Right ventricle myocardium superior (tissue), 1 donor: ENCODE measurements around the gene AIG1. TPM values are rescaled to one million over a fixed set of nuclear protein-coding genes. Genes with fewer than 3 reads are reported as not detected.

Experiments used
- ATAC-seq: fragments of 200-7000 bp; cut with Tn5 transposase; one replicate; pipeline ENCODE4 v1.9.1; 2020; ENCODE audit warnings: mild to moderate bottlenecking; ENCODE audit not compliant: poor library complexity
- DNase-seq: peaks from one replicate; pipeline ENCODE4 v3.0.0-alpha.2; 2020
- intact Hi-C: fragments of 100-400 bp; cut with DNase I; formaldehyde crosslinking; loops from one replicate; pipeline ENCODE4 v1.11.2; 2022
- total RNA-seq: library from RNA; stranded (reverse); fragmentation: NEBNext Ultra II Directional; extraction: Animal tissue kit (Norgen Biotek cat#: 25700); gene quantifications from one replicate; pipeline ENCODE4 v1.2.1, GENCODE V29; 2021
- donor health status: DM: no; HTN: yes; CAD: no; lungs with severe emphysema.

The AIG1 gene
- total RNA-seq, 1 donor from 2014 or later = 71.7 TPM

DNA sequence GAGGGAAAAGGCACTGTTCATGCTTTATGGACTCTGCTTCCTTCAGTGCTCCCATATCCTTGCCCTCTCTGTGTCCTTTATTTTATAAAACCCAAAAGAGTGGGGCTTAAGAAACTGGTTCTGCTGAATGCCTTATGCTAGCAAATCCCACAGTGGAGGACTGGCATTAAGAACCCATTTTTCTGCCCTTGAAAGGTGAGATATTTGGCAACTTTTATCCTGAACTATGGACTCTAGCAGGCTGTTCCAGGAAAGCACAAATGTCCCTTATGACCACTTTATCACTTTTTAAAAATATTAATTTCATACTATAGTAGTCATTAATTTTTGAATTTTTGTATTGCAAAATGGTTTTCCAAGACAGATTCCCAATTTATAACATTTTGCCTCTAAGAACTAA lies 296.5 kb downstream of the AIG1 start:
- intact Hi-C loops = no loop called here
- ATAC-seq = no peak
- DNase-seq = no peak

DNA sequence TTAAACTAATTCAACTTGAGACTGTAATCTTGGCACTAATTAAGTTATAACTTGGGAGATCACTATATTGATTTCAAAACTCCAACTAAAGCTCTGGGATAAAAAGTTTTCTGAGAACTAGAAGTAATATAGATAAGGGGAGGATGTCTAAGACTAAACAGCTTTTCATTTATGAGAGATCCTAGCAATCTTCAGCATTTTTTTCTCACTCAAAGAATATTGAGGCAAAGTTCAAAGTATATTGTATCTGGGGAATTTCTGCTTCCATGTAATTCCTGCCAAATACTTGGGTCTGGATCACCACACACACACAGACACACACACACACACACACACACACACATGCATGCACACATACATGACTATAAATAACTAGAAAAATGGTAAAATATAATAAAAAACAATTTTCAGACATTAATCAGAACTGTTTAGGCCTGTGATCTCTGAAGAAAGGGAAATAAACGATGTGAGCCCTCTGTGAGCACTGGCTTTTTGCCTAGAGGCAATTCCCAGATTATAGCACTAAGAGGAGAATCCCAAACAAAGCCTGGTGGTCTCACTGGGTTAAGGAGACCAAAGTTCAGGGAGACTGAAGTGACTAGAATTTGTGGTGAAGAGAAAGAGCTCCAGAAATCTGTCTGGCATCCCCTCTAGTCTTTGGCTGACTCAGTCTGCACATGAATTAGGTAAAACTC lies 297.0 kb downstream of the AIG1 start:
- ATAC-seq = no peak
- no peak for DNase-seq
- intact Hi-C loops = no loop called here

DNA sequence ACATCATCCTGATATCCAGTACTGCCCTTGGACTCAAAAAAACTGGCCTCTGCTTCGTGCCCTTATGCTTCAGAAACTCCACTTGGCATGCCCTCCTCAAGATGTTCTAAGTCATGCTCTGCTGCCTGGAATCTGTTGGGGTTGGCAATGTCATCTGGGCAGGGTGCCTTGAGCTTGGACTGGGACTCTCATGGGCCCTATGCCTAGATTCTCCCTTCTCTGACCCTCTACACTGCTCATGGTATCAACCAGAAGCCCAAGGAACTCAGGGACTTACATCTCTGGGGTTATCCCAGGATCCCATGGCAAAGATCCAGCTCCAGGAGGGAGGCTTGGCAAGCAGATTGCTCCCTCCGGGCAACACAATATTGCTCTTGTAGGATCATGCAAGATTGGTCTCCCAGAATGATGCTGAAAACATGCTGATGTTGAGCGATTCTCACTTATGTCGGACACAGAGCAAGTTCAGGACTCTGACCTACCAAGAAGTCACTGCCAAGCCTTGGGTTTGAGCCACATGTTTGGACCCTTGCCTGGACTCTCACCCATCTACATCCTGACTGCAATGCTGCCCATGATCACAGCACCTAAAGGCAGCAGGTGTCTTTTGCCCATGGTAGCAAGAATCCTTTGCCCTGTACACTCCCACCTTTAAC lies 301.0 kb downstream of the AIG1 start:
- DNase-seq = no peak

DNA sequence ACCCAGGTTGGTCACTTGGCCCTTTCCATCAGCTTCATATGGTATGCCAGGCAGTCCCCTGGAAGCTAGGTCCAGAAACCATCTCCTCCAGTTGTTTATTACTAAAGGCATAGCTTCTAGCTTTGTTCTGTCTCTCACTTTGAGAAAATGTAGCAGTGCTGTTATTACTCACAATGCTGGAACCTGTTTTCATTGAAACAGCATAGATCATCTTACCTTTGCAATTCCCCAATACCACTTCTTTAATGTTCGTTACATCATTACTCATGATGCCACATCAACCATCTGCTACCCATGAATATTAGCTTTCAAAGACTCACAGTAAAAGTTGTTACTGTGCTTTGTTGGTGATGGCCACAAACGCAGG lies 301.5 kb downstream of the AIG1 start:
- intact Hi-C loops = no loop called here
- ATAC-seq (no peak), DNase-seq (no peak)

More for the DNA sequence above, 301.0 kb downstream of the AIG1 start:
- intact Hi-C loops = no loop called here
- ATAC-seq = peak; percentile 58

DNA sequence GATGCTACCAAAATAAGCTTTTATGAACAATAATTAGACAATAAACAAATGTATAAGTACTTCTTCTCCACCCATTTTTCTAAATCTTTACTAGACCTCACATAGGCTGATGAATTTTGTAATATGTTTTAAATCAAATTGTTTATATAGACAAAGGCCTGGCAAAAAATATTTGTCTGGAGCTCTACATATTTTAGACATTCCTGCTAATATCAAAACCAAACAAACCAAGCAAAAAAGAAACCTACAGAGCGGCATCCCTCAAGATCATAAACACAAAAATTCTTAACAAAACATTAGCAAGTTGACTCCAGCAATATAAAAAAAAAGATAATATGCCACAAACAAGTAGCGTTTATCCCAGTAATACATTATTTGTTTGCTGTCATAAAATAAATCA lies 302.6 kb downstream of the AIG1 start:
- ATAC-seq = no peak
- intact Hi-C loops = no loop called here
- DNase-seq = no peak

DNA sequence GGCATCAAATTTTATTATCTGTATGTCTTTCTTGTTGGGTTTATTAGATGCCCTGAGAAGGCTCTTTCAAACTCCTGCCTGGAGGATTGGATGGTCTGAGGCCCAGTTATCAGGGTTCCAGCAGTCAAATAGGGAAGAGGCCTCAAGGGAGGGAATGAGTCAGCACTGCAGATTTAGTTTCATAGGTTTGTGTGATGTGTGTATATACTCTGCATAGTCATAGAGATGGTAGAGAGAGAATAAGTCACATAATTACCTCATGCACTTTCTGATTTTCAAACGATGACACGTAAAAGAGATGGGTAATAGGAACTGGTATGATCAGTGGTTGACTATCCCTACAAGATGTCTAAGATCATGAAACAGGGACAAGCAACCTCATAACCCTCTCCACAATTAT lies 307.7 kb downstream of the AIG1 start:
- ATAC-seq (no peak), DNase-seq (no peak)
- intact Hi-C loops = no loop called here

DNA sequence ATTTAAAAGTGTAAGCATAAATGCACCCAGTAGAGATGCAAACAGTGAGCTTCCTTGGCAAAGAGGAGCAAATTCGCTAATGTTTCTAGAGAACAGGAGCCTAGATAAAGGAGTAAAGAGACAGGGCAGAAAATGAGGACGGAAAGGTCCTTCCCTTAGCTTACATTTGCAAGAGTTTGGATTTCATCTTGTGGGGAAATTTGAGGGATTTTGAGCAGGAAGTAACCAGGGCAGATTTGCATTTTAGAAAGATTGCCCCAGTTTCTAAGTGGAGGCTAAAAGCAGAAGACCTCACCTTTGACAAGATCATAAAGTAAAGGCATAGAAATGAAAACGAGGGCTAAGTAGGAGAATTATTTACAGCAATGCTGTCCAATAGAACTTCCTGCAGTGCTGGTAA lies 309.3 kb downstream of the AIG1 start:
- intact Hi-C loops = no loop called here
- no peak for ATAC-seq
- DNase-seq = no peak

DNA sequence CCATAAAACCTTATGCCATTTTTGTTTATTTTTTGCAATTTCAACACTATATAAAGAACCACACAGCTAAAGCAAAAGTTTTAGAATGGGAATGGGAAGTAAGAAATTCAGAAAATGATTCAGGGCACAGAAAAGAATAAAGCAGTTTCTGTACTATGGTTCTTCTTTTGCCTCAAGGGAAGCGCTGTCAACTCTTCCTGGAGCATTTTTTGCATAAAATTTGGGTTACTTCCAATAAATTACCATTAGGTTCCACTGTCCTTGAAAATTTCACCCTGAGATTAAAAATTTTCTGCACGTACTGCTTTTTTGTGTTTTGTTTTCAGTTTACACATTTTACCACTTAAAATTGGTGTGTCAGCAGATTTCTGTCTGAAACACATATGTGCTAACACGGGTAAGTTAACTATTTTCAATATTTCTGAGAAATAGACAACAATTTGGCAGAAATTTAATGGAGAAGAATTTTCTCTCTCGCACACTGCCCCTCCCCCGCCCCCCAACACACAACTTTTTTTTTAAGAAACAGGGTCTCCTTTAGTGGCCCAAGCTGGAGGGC lies 310.2 kb downstream of the AIG1 start:
- intact Hi-C loops = no loop called here
- ATAC-seq = no peak
- no peak for DNase-seq

DNA sequence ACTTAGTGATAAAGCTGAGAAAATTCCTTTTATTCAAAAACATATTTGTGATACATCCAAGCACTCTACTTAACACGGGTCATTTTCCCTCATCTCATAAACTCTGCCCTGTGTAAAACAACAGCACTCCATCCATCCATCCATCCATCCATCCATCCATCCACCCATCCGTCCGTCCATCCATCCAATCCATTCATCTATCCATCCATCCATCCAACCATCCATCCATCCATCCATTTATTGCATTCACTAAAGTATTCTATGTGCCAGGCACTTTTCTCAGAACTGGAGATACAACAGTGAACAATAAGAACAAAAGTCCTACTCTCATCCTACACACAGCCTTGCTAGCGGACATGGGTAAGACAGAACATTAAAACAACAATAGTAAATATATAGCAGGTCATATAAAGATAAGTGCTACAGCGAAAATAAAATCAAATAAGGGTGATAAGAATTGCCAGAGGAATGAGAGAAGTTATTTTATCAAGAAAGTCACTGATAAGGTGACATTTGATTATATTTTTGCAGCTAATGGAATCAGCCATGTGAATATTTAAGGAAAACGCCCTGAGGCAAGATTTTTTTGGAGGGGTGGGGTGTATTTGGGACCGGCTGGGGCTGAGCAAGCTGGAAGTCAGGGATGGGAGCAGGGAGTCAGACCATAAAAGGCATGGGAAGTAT lies 311.7 kb downstream of the AIG1 start:
- DNase-seq (no peak), ATAC-seq (no peak)
- intact Hi-C loops = no loop called here

DNA sequence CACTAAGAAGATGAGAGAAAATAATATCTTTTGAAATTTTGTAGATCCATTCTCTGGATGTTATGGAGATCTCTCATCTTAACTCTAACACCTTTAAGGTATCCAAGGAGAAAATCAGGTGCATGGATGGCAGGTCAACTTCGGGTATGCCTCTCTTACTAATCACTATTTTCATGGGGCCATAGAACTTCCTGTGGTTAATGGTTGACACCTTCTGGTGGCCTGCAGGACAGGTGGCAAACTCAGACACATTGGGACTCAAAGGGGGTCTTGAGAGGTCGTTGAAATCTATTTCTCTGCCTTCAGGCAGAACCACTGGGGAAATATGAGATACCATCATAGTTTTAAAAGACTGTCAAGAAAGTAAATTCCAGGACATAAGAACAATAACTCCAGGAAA lies 313.3 kb downstream of the AIG1 start:
- DNase-seq = no peak
- intact Hi-C loops = no loop called here
- no peak for ATAC-seq

DNA sequence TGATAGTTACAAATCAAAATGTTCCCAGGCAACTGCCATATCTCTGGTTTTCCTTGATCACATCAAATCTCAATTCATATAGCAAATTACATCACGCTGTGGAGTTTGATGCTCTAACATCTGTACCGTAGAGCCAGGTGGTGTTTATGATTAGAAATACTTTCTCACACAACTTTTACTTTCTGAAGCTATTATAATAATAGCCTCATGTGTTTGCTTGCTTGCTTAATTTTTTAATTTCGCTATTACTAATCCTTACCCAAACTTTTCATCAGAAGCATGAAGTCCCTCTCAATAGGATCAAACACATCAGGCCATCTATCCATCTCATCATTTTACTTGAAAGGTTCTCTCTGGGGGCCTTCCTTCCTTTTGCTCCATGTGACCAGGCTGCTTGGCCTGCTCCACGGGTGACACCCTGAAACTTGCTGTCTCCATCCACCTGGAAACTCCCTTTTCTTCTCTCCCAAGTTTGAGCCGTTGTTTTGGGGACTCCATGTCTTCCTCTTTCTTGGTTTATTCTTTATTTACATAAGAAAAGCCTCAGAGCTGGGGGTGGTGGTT lies 314.4 kb downstream of the AIG1 start:
- no peak for DNase-seq
- ATAC-seq = no peak
- intact Hi-C loops = no loop called here

DNA sequence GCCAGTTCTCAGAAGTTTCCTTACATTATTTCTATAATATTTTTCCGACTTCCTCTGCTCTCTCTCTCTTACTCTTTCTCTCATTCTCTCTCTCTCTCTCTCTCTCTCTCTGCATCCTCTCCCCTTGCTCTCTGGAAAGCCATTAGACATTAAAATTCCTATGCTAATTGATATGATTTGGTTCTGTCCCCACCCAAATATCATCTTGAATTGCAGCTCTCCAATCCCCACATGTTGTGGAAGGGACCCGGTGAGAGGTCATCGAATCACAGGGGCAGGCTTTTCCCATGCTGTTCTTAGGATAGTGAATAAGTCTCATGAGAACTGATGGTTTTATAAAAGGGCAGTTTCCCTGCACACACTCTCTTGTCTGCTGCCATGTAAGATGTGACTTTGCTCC lies 315.7 kb downstream of the AIG1 start:
- DNase-seq (no peak), ATAC-seq (no peak)
- intact Hi-C loops = no loop called here

DNA sequence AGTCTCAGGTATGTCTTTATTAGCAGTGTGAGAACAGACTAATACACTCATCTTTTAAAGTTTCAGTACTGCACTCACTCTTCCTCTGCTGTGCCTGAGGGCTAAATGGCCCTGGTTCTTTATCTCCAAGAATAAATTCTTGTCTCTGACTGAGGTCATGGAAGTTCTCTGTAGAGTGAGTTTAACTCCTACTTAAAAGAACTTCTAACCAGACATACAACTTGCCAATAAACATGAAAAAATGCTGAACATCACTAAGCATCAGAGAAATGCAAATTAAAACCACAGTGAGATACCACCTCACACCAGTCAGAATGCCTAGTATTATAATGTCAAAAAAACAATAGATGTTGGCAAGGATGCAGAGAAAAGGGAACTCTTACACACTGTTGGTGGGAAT lies 316.2 kb downstream of the AIG1 start:
- DNase-seq = no peak
- intact Hi-C loops = no loop called here
- ATAC-seq = no peak

DNA sequence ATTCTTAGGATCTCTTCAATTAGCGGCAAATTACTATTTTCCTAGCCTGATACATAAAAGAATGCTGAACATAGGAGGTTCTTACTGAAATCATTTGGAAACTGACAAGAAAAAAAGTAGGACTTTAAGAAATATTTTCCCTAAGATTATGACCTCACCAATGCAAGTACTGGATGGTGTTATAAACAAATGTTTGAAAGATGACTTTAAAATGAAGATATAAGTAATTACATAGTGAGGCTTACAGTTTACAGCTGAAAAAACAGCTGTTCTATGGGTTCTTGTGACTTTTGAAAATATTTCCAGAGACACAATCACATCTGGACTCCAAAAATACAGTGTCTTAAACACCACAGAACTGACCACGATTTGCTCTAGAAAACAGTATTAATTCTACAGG lies 324.9 kb downstream of the AIG1 start:
- intact Hi-C loops = no loop called here
- DNase-seq = no peak
- no peak for ATAC-seq

DNA sequence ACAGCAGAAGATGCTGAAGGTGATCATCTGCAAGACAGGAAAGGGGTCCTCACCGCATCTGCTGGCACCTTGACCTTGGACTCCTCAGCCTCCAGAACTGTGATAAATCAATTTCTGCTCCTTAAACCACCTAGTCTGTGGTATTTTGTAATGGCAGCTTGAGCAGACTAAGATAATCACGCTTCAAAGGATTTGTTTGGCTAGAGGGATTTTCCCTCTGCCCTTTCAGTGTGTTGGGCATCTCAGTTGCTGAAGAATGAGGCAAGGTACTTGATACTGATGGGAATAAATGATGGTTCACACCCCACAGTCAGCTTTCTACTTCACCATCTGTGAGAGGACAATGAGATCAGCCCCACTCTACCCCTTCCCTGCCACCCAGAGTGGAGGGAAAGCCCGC lies 329.6 kb downstream of the AIG1 start:
- intact Hi-C loops = no loop called here
- ATAC-seq (no peak), DNase-seq (no peak)

Other genes starting within 250 kb of the AIG1 start
- 12.8 TPM for gene HIVEP2, start 115.7 kb upstream of the AIG1 start, total RNA-seq